Activated CD4-positive, alpha-beta T cell treated with anti-CD3 and anti-CD28 coated beads for 36 hours (primary cell): ENCODE measurements around the gene AHNAK2. TPM values are rescaled to one million over a fixed set of nuclear protein-coding genes. Genes with fewer than 3 reads are reported as not detected.

Source experiments
- ATAC-seq: fragments of 200-7000 bp; cut with Tn5 transposase; one replicate; pipeline ENCODE4 v1.10.0; 2021; ENCODE audit warnings: mild to moderate bottlenecking, moderate library complexity
- CTCF ChIA-PET: fragments of 350-600 bp; sonication (Branson Sonifier 250); formaldehyde crosslinking; loops from one replicate; lab custom pipeline; 2021; ENCODE audit warnings: antibody characterized with exemption; lab: Charles Lee
- POLR2A ChIA-PET: fragments of 350-600 bp; sonication (Branson Sonifier 250); formaldehyde crosslinking; loops from one replicate; lab custom pipeline; 2021; ENCODE audit warnings: antibody characterized with exemption, inconsistent platforms; lab: Charles Lee
- DNase-seq: peaks from one replicate; pipeline ENCODE4 v3.0.0-alpha.2; 2020
- H3K27ac Mint-ChIP-seq: one replicate; pipeline ENCODE4 v1.8.0; 2021; ENCODE audit warnings: mixed read lengths
- H3K27me3 Mint-ChIP-seq: one replicate; pipeline ENCODE4 v1.8.0; 2021; ENCODE audit warnings: mixed read lengths
- H3K36me3 Mint-ChIP-seq: one replicate; pipeline ENCODE4 v1.8.0; 2021; ENCODE audit warnings: low read depth, mixed read lengths
- H3K4me1 Mint-ChIP-seq: one replicate; pipeline ENCODE4 v1.8.0; 2021; ENCODE audit warnings: mixed read lengths
- H3K4me3 Mint-ChIP-seq: one replicate; pipeline ENCODE4 v1.8.0; 2021; ENCODE audit warnings: mild to moderate bottlenecking, moderate library complexity, mixed read lengths
- H3K9me3 Mint-ChIP-seq: one replicate; pipeline ENCODE4 v1.8.0; 2021; ENCODE audit warnings: low read depth, mixed read lengths
- intact Hi-C, 2 experiments: fragments of 100-400 bp; cut with DNase I in 1 of 2; cut with micrococcal nuclease in 1 of 2; formaldehyde crosslinking; loops; one replicate each; pipeline versions ENCODE4 v1.14.2 to v1.15.1; 2022 to 2024; cut with DNase I, micrococcal nuclease
- total RNA-seq, 2 experiments: library from RNA; stranded (reverse); gene quantifications; one replicate each; pipeline ENCODE4 v1.2.3, GENCODE V29; 2021

AHNAK2 gene
- total RNA-seq, 2 experiments from 2014 or later, result 0.07 to 0.11 TPM

- Mint-ChIP-seq H3K27me3 (no peaks in the 10 kb centered on the region), H3K27ac (peak within 1 kb of the TSS; percentile 47), H3K4me3 (peak within 1 kb of the TSS; percentile 64), H3K9me3 (no peaks in the 10 kb centered on the region), H3K4me1 (peaks cover 5% of the 10 kb centered on the region), H3K36me3 (no peaks in the 10 kb centered on the region)
- DNase-seq (peak; percentile 93), ATAC-seq (peak; percentile 99)
- intact Hi-C loops, result loop anchor here (1.0 to 5.0 kb wide), 10 partner anchors 35 to 505 kb away; partner anchors contain the start of genes CDCA4 (in 2 of the 2), BRF1 (in 1 of the 2), GPR132 (in 1 of the 2) and PACS2 (in 1 of the 2)
- POLR2A ChIA-PET, result interaction anchor here (0.6 to 2.9 kb wide), 3 partner anchors 28 to 1024 kb away, joined by 4 to 21 read pairs (median 4); partner anchors contain the start of gene CDCA4
- CTCF ChIA-PET, result interaction anchor here (1.0 to 2.4 kb wide), 2 partner anchors 60 to 238 kb away, joined by 3 to 14 read pairs; no protein-coding TSS in a partner anchor
Measured at GRCh38 chr14:104985675-104986486, 7.7 kb upstream of the AHNAK2 start, which contains the start of gene CLBA1. Gene CLBA1 (plus strand): TSS chr14:104985788. CDS start chr14:104986432, 644 bp downstream.

GRCh38 chr14:104984056-104984894 lies 6.1 kb upstream of the AHNAK2 start:
- no peaks in the 10 kb centered on the region for H3K36me3 Mint-ChIP-seq
- ATAC-seq (no peak), DNase-seq (no peak)
- POLR2A ChIA-PET, result interaction anchor here (0.6 to 2.9 kb wide), 4 partner anchors 17 to 81 kb away, joined by 3 to 21 read pairs (median 4); partner anchors contain the start of genes CDCA4 and GPR132
- H3K9me3 Mint-ChIP-seq, result no peaks in the 10 kb centered on the region
- H3K4me1 Mint-ChIP-seq, result peaks cover 5% of the 10 kb centered on the region
- H3K4me3 Mint-ChIP-seq, result peak overlapping the region; percentile 61
- CTCF ChIA-PET, result interaction anchor here (1.4 to 2.4 kb wide), 2 partner anchors 9 to 61 kb away, joined by 6 to 14 read pairs; no protein-coding TSS in a partner anchor
- no peaks in the 10 kb centered on the region for H3K27me3 Mint-ChIP-seq
- intact Hi-C loops, result loop anchor here in 1 of 2 experiments (2.0 kb wide), 1 partner anchor 61 kb away; no protein-coding TSS in a partner anchor
- peak overlapping the region; percentile 47 for H3K27ac Mint-ChIP-seq

- no peak for ATAC-seq
- Mint-ChIP-seq H3K4me3 (no peak overlapping the region), H3K36me3 (no peaks in the 10 kb centered on the region), H3K4me1 (peaks cover 5% of the 10 kb centered on the region), H3K9me3 (no peaks in the 10 kb centered on the region), H3K27ac (peak overlapping the region; percentile 32), H3K27me3 (peaks cover 4% of the 10 kb centered on the region)
- ChIA-PET POLR2A (interaction anchor here (0.6 to 2.9 kb wide), 3 partner anchors 36 to 82 kb away, joined by 3 to 21 read pairs (median 4); partner anchors contain the start of genes CDCA4 and GPR132), CTCF (interaction anchor here (1.4 to 2.4 kb wide), 2 partner anchors 8 to 62 kb away, joined by 6 to 14 read pairs; no protein-coding TSS in a partner anchor)
- intact Hi-C loops, result no loop called here
- no peak for DNase-seq
Measured at GRCh38 chr14:104983231-104983721, 5.1 kb upstream of the AHNAK2 start.

GRCh38 chr14:104982548-104983230 lies 4.5 kb upstream of the AHNAK2 start:
- Mint-ChIP-seq H3K36me3 (no peaks in the 10 kb centered on the region), H3K4me3 (no peak overlapping the region), H3K27me3 (peaks cover 5% of the 10 kb centered on the region), H3K4me1 (peaks cover 7% of the 10 kb centered on the region), H3K27ac (no peak overlapping the region), H3K9me3 (no peaks in the 10 kb centered on the region)
- CTCF ChIA-PET, result interaction anchor here (1.2 to 1.4 kb wide), 2 partner anchors 10 to 63 kb away, joined by 3 to 4 read pairs; no protein-coding TSS in a partner anchor
- POLR2A ChIA-PET, result no interaction called here
- DNase-seq (no peak), ATAC-seq (no peak)
- intact Hi-C loops, result no loop called here

- H3K27me3 Mint-ChIP-seq, result peaks cover 11% of the 10 kb centered on the region
- intact Hi-C loops, result no loop called here
- no peaks in the 10 kb centered on the region for H3K36me3 Mint-ChIP-seq
- H3K4me3 Mint-ChIP-seq, result no peak overlapping the region
- DNase-seq (no peak), ATAC-seq (no peak)
- no peaks in the 10 kb centered on the region for H3K9me3 Mint-ChIP-seq
- POLR2A ChIA-PET, result interaction anchor here (0.9 kb wide), 1 partner anchor 84 kb away, joined by 3 read pairs; no protein-coding TSS in a partner anchor
- CTCF ChIA-PET, result interaction anchor here (0.6 to 1.4 kb wide), 3 partner anchors 9 to 63 kb away, joined by 3 to 4 read pairs (median 3); no protein-coding TSS in a partner anchor
- no peak overlapping the region for H3K27ac Mint-ChIP-seq
- H3K4me1 Mint-ChIP-seq, result peaks cover 6% of the 10 kb centered on the region
Measured at GRCh38 chr14:104981699-104982541, 3.7 kb upstream of the AHNAK2 start.

- intact Hi-C loops, result no loop called here
- H3K4me3 Mint-ChIP-seq, result no peak overlapping the region
- ChIA-PET CTCF (interaction anchor here (0.6 to 1.4 kb wide), 3 partner anchors 8 to 64 kb away, joined by 3 to 4 read pairs (median 3); no protein-coding TSS in a partner anchor), POLR2A (no interaction called here)
- peaks cover 9% of the 10 kb centered on the region for H3K4me1 Mint-ChIP-seq
- peaks cover 16% of the 10 kb centered on the region for H3K27me3 Mint-ChIP-seq
- ATAC-seq (no peak), DNase-seq (no peak)
- H3K9me3 Mint-ChIP-seq, result no peaks in the 10 kb centered on the region
- H3K27ac Mint-ChIP-seq, result no peak overlapping the region
- no peaks in the 10 kb centered on the region for H3K36me3 Mint-ChIP-seq
Measured at GRCh38 chr14:104980611-104981531, 2.7 kb upstream of the AHNAK2 start.

GRCh38 chr14:104979758-104980610 lies 1.8 kb upstream of the AHNAK2 start:
- H3K27me3 Mint-ChIP-seq, result peaks cover 16% of the 10 kb centered on the region
- ATAC-seq (no peak), DNase-seq (no peak)
- H3K4me1 Mint-ChIP-seq, result peaks cover 9% of the 10 kb centered on the region
- intact Hi-C loops, result loop anchor here in 1 of 2 experiments (5.0 kb wide), 1 partner anchor 202 kb away; the partner anchor contains the start of gene NUDT14
- no peak overlapping the region for H3K4me3 Mint-ChIP-seq
- no peaks in the 10 kb centered on the region for H3K36me3 Mint-ChIP-seq
- ChIA-PET POLR2A (no interaction called here), CTCF (interaction anchor here (0.5 to 2.4 kb wide), 2 partner anchors 66 to 257 kb away, joined by 3 to 7 read pairs; no protein-coding TSS in a partner anchor)
- no peak overlapping the region for H3K27ac Mint-ChIP-seq
- H3K9me3 Mint-ChIP-seq, result no peaks in the 10 kb centered on the region
